Neural progenitor cell (in vitro differentiated cells): Measurements from ENCODE around the gene KRTAP20-3. TPM values are rescaled to one million over a fixed set of nuclear protein-coding genes. Genes with fewer than 3 reads are reported as not detected.

Source experiments
- DNase-seq: peaks from one replicate; pipeline ENCODE4 v3.0.0-alpha.2; 2016; ENCODE audit warnings: low spot score
- H2AFZ ChIP-seq: fragments of 200-600 bp; sonication (generic); replicated peaks from 2 replicates; pipeline ENCODE4 v1.6.1; 2016; ENCODE audit warnings: antibody characterized with exemption
- H3F3A ChIP-seq: fragments of 200-600 bp; sonication (generic); 2 replicates; pipeline ENCODE4 v1.6.1; 2016; ENCODE audit warnings: antibody characterized with exemption, low read depth
- H3K27ac ChIP-seq: fragments of 200-600 bp; sonication (generic); 2 replicates; pipeline ENCODE4 v1.5.1; 2016; ENCODE audit warnings: mild to moderate bottlenecking
- H3K27me3 ChIP-seq: fragments of 200-600 bp; sonication (generic); 2 replicates; pipeline ENCODE4 v1.6.1; 2016; ENCODE audit warnings: mild to moderate bottlenecking, moderate library complexity
- H3K36me3 ChIP-seq: fragments of 200-600 bp; sonication (generic); 2 replicates; pipeline ENCODE4 v1.5.1; 2016
- H3K4me1 ChIP-seq: fragments of 200-600 bp; sonication (generic); 2 replicates; pipeline ENCODE4 v1.6.1; 2016; ENCODE audit warnings: mixed run types
- H3K4me2 ChIP-seq: fragments of 200-600 bp; sonication (generic); 2 replicates; pipeline ENCODE4 v1.6.1; 2016
- H3K4me3 ChIP-seq: fragments of 200-600 bp; sonication (generic); 2 replicates; pipeline ENCODE4 v1.5.1; 2016
- H3K79me2 ChIP-seq: fragments of 200-600 bp; sonication (generic); 2 replicates; pipeline ENCODE4 v1.6.1; 2016; ENCODE audit warnings: low read depth
- H3K9ac ChIP-seq: fragments of 200-600 bp; sonication (generic); 2 replicates; pipeline ENCODE4 v1.6.1; 2016
- H3K9me3 ChIP-seq: fragments of 200-600 bp; sonication (generic); 2 replicates; pipeline ENCODE4 v1.5.1; 2016; ENCODE audit warnings: low read depth
- H4K20me1 ChIP-seq: fragments of 200-600 bp; sonication (generic); 2 replicates; pipeline ENCODE4 v1.6.1; 2016; ENCODE audit warnings: low read depth
- H3K27ac Mint-ChIP-seq: 3 replicates; pipeline ENCODE4 v1.8.0; 2021; ENCODE audit warnings: mixed read lengths
- H3K27me3 Mint-ChIP-seq: 2 replicates; pipeline ENCODE4 v1.8.0; 2022; ENCODE audit warnings: low read depth, mild to moderate bottlenecking, inconsistent platforms, moderate library complexity, mixed read lengths; ENCODE audit not compliant: insufficient read depth
- H3K36me3 Mint-ChIP-seq: 3 replicates; pipeline ENCODE4 v1.8.0; 2021; ENCODE audit warnings: mixed read lengths
- H3K4me1 Mint-ChIP-seq: 3 replicates; pipeline ENCODE4 v1.8.0; 2021; ENCODE audit warnings: mixed read lengths
- H3K4me3 Mint-ChIP-seq: 3 replicates; pipeline ENCODE4 v1.8.0; 2021; ENCODE audit warnings: mild to moderate bottlenecking, moderate library complexity, mixed read lengths
- H3K9me3 Mint-ChIP-seq: 3 replicates; pipeline ENCODE4 v1.8.0; 2020; ENCODE audit warnings: mixed read lengths
- CTCF ChIP-seq: fragments of 200-600 bp; sonication (generic); IDR thresholded peaks from 2 replicates; pipeline ENCODE4 v1.5.1; 2017; ENCODE audit warnings: antibody characterized with exemption, mild to moderate bottlenecking
- EZH2 ChIP-seq: fragments of 200-600 bp; sonication (generic); IDR thresholded peaks from 2 replicates; pipeline ENCODE4 v1.6.1; 2017; ENCODE audit warnings: antibody characterized with exemption, mild to moderate bottlenecking, moderate library complexity
- EZH2phosphoT487 ChIP-seq: fragments of 200-600 bp; sonication (generic); IDR thresholded peaks from 2 replicates; pipeline ENCODE4 v1.6.1; 2017; ENCODE audit warnings: antibody characterized with exemption
- total RNA-seq: library from RNA; depleted of rRNA; stranded (reverse); fragments of >200 nt; gene quantifications from 2 replicates; pipeline ENCODE4 v1.2.3, GENCODE V29; 2015; ENCODE audit warnings: low replicate concordance

KRTAP20-3 gene
- total RNA-seq, 1 donor from 2014 or later = not detected

GRCh38 chr21:30620522-30620921 is 22.1 kb upstream of the KRTAP20-3 start, which contains the start of gene KRTAP20-4:
KRTAP20-4 (plus strand) TSS chr21:30620627.
- Histone ChIP-seq H4K20me1 (no peaks in the 10 kb centered on the region), H3K36me3 (no peaks in the 10 kb centered on the region), H2AFZ (no peak within 1 kb of the TSS), H3K9ac (no peak within 1 kb of the TSS), H3F3A (no peaks in the 10 kb centered on the region), H3K9me3 (peaks cover 15% of the 10 kb centered on the region), H3K4me1 (no peaks in the 10 kb centered on the region), H3K79me2 (no peaks in the 10 kb centered on the region), H3K4me2 (no peak within 1 kb of the TSS), H3K27me3 (no peaks in the 10 kb centered on the region), H3K4me3 (no peak within 1 kb of the TSS), H3K27ac (no peak within 1 kb of the TSS)
- no peaks in the 10 kb centered on the region for H3K4me1 Mint-ChIP-seq
- DNase-seq = no peak
- H3K4me3 Mint-ChIP-seq = no peak within 1 kb of the TSS
- no peak within 1 kb of the TSS for H3K27ac Mint-ChIP-seq
- peaks cover 3% of the 10 kb centered on the region for H3K9me3 Mint-ChIP-seq
- H3K36me3 Mint-ChIP-seq = no peaks in the 10 kb centered on the region
- peaks cover 2% of the 10 kb centered on the region for H3K27me3 Mint-ChIP-seq
- TF ChIP-seq EZH2phosphoT487 (no peak), EZH2 (no peak), CTCF (no peak)

DNA sequence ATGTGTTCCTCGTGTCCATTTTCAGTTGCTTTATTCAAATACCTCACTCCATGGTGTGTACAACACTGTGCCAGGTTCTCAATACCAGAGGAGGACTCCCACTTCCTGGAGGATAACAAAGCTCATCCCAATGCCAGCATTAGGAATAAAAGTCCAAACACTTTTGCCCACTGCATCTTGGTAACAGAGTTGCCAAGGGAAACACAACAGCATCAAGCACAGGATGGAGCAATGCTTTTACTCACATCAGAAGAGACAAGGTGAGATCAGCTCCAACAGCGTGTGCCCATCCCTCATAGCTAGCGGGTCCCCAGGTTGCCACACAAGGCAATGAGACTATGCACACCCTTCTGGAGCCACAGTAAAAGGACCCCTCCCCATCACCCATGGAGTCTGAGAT is 19.3 kb upstream of the KRTAP20-3 start:
- Mint-ChIP-seq H3K27ac (no peak overlapping the region), H3K4me1 (no peaks in the 10 kb centered on the region), H3K9me3 (peaks cover 3% of the 10 kb centered on the region), H3K36me3 (no peaks in the 10 kb centered on the region), H3K4me3 (no peak overlapping the region), H3K27me3 (peaks cover 2% of the 10 kb centered on the region)
- Histone ChIP-seq H3K4me1 (no peaks in the 10 kb centered on the region), H3F3A (no peaks in the 10 kb centered on the region), H2AFZ (no peak overlapping the region), H3K9ac (no peak overlapping the region), H3K79me2 (no peaks in the 10 kb centered on the region), H3K9me3 (peaks cover 13% of the 10 kb centered on the region), H3K27me3 (no peaks in the 10 kb centered on the region), H3K4me3 (no peak overlapping the region), H3K4me2 (no peak overlapping the region), H4K20me1 (no peaks in the 10 kb centered on the region), H3K36me3 (no peaks in the 10 kb centered on the region), H3K27ac (no peak overlapping the region)
- no peak for DNase-seq
- TF ChIP-seq EZH2phosphoT487 (no peak), CTCF (no peak), EZH2 (no peak)

DNA sequence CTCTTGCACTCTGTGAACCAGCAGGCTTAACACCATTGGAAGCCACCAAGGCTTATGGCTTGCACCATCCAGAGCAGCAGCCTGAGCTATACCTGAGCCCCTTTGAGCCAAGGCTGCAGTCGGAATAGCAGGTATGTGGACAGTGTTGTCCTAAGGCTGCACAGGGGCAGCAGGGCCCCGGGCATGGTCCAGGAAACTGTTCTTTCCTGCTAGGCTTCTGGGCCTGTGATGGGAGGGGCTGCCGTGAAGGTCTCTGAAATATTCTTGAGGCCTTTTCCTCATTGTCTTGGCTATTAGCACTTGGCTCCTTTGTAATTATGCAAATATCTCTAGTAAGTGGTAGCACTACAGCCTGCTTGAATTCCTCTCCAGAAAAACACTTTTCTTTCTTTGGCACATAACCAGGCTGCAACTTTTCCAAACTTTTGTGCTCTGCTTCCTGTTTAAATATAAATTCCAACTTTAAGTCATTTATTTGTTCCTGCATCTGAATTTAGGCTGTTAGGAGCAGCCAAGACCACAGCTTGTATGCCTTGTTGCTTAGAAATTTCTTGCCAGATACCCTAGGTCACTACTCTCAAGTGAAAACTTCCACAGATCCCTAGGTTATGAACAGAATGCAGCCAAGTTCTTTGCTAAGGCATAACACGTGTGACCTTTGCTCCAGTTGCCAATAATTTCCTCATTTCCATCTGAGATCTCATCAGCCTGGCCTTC is 17.1 kb upstream of the KRTAP20-3 start:
- peaks cover 2% of the 10 kb centered on the region for H3K27me3 Mint-ChIP-seq
- no peaks in the 10 kb centered on the region for H3K4me1 Mint-ChIP-seq
- no peak overlapping the region for H3K4me3 Mint-ChIP-seq
- H3K36me3 Mint-ChIP-seq = no peaks in the 10 kb centered on the region
- H3K9me3 ChIP-seq = peaks cover 3% of the 10 kb centered on the region
- no peaks in the 10 kb centered on the region for H4K20me1 ChIP-seq
- H3K9me3 Mint-ChIP-seq = peaks cover 3% of the 10 kb centered on the region
- H3K36me3 ChIP-seq = no peaks in the 10 kb centered on the region
- DNase-seq = no peak
- no peak overlapping the region for H3K27ac Mint-ChIP-seq
- H3F3A ChIP-seq = no peaks in the 10 kb centered on the region
- TF ChIP-seq EZH2phosphoT487 (no peak), CTCF (no peak), EZH2 (no peak)
- no peak overlapping the region for H3K9ac ChIP-seq
- H3K27ac ChIP-seq = no peak overlapping the region
- no peaks in the 10 kb centered on the region for H3K79me2 ChIP-seq
- H3K4me2 ChIP-seq = no peak overlapping the region
- H2AFZ ChIP-seq = no peak overlapping the region
- no peaks in the 10 kb centered on the region for H3K27me3 ChIP-seq
- no peaks in the 10 kb centered on the region for H3K4me1 ChIP-seq
- no peak overlapping the region for H3K4me3 ChIP-seq
